RCC 7860 (cell line): ENCODE data around the gene ALK.

ENCODE experiments used
- DNase-seq: peaks from one replicate; pipeline ENCODE4 v3.0.0-alpha.2; 2015; ENCODE audit warnings: low spot score
- FAIRE-seq: peaks from 2 replicates; lab custom pipeline; 2012; peaks lifted over from hg19 to GRCh38; lab: Jason Lieb, UNC

The ALK gene

DNA sequence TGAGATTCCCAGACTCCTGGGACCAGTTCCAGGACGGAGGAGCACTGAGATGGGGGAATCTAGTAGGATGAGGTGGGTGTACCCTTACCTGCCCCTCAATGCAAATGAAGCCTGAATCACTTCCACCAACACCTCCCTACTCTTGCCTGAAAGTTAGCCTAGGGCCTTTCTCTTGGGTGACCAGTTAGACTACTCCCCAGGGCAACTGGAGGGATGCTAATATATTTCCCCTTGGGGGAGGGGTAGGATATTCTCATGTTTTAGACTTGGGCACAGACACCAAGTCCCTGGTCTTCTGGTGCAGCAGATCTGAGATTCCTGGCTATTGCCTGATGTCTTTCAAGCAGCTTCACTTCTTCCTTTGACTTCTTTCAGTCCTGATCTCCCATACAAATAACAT is 334.5 kb downstream of the ALK start:
- DNase-seq = no peak
- FAIRE-seq = no peak

DNA sequence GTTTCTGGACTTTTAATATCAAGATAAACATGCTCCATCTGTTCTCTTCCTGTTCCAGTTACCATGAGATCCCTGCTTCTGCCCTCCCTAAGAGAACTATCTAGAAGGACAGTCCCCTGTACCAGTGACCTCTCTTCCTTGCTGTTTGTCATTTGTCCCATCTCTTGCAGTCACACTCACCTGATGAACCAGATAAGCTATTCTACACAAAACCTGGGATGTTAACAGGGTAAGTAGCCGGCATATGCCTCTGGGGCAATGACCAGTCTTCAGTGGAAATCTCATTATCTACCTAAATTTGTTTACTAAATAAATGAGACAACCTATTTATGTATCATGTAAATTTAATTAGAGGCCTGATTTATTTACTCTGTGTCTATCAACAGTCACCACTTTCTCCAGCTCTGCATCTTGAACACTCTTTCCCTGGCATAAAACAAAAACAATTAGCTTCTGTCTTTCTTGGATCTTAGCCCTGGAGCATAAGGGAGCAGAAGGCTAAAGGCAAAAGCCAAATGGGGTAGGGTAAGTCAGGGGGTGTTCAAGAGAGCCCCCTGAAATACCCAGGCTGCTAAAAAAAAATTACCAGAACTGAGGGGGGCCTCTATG is 337.7 kb downstream of the ALK start:
- FAIRE-seq = no peak

DNA sequence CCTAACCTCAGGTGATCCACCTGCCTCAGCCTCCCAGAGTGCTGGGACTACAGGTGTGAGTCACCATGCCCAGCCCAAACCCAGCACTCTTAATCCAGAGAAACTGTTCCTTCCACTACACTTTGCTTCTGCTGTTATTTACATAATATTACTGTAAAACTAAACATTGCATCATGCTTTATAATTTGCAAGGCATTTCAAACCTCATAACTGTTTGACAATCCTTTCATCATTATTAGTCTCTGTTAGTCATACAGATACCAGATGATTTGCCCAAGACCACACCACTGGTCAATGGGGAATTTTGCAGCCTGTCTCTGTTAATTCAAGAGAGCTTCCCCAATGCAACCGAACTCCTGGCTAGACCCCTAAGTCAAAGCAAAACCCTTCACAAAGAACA is 338.3 kb downstream of the ALK start:
- FAIRE-seq (no peak), DNase-seq (no peak)

More for the DNA sequence above, 337.7 kb downstream of the ALK start:
- no peak for DNase-seq

DNA sequence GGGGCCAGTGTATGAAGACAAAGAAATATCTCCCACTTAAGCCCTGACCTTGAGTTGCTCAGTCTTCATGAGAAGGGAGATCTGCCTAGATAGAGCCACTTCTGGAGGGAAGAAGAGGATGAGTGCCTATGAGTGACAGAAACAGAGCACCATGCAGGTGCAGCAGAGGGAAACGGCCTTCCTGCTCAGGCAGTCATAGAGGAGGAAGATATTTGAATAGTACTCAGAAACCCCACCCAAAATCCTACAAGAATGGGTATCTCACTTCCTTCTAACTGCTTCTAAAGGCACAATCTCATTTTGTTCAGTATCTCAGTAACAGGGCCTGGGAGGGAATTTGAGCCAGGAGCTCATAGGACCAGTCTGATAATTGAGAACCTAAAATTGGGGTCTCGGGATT is 339.3 kb downstream of the ALK start:
- no peak for DNase-seq
- no peak for FAIRE-seq

DNA sequence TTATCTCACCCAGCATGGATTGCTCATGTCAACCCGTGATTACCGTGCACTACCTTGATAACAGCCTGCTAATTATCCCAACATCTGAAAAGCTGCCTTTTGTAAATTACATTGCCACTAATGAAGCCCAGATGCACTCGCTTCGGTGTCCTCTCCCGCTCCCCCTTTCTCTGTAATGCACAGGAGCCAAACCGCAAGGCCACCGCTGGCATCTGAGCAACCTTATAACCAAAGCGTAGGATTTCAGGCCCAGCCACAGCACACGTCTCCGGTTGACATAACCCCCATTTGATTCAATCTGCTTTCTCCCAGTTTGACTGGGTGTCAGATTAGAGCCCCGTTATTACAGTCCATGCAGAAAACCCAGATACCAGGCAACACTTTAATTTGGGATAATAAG is 341.2 kb downstream of the ALK start:
- DNase-seq = no peak
- FAIRE-seq = no peak

DNA sequence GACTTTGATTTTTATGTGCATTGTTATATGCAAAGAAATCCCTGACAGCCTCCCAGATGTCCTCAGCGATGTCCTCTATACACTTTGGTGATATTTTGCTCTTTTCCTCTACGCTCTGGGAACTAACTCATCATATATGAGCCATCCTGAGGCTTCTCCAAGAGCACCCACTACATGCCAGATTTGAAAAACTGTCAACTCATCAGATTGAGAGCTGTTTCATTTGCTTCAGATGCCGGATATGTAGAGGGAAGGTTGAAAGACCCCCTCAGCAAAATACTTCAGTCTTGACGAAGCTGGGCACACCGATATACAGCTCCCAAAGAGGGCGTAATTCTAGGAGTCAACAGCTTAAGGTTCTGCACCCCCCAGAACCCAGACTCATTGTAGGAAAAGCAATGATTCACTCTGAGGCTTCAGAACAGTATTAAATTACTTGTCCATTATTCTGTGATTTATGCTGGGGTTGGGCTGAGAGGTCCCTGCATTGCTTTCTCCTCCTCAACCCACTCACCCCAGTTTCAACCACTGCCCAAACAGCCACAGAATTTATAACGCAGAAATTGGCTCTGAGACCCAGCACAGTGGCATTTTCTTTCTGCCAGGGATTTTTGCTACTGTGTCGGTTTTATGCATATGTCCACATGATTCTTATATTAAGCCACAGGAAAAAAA is 341.8 kb downstream of the ALK start:
- FAIRE-seq (no peak), DNase-seq (no peak)

DNA sequence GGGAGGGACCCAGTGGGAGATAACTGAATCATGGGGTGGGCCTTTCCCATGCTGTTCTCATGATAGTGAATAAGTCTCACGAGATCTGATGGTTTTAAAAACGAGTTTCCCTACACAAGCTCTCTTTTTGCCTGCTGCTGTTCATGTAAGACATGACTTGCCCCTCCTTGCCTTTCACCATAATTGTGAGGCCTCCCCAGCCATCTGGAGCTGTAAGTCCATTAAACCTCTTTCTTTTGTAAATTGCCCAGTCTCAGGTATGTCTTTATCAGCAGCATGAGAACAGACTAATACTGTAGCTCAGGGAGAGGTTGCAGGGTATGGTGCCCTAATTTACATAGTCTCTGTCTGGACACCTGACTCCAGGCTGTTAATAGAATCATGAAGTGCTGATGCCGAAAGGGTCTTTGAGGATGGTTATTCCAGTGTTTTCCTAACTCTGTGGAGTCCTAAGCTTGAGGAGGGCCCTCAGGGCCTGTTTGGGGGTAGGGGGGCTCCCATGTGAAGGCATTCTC is 343.2 kb downstream of the ALK start:
- no peak for FAIRE-seq
- no peak for DNase-seq

DNA sequence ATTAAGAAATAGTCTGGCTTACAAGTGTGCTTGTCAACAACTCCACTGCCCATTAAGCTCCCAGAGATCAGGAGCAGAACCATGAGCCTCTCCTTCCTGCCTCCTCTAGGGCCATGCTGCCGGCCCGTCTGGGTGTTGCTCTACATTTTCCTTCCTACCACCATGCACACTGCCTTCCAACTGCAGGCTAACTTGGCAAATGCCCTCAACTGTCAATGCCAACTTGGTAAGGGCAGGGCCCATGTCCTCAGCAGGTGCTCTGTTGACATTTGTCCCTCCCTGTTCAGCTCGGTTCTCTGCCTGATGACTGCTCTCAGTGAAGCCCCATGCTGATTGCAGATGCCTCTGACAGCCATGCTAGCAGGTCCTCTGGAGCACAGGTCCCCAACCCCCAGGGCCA is 345.2 kb downstream of the ALK start:
- no peak for DNase-seq
- FAIRE-seq = no peak

DNA sequence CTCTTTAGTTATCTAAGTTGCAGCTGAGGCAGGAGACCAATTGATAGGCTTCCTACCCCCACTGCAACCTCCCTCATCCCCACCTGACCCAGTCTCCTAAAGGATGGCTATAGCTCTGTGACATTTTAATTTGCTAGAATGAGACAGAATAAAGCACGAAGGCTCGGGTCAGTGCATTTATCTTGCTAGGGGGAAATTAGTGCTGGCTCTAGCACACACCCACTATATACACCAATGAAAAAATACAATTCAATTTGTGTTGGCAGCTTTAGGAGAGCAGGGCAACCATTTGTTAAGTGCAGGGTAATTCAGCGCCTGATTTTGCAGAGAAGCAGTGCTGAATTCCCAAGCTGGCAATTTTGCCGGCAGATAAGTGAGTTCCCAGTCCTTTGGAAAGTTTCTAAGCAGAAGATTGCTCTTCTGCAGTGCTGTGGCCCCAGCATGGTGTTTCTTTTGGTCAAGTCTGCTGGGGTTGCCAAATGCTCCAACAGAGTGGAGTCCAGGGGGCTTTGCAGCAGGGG is 346.0 kb downstream of the ALK start:
- no peak for DNase-seq
- no peak for FAIRE-seq

DNA sequence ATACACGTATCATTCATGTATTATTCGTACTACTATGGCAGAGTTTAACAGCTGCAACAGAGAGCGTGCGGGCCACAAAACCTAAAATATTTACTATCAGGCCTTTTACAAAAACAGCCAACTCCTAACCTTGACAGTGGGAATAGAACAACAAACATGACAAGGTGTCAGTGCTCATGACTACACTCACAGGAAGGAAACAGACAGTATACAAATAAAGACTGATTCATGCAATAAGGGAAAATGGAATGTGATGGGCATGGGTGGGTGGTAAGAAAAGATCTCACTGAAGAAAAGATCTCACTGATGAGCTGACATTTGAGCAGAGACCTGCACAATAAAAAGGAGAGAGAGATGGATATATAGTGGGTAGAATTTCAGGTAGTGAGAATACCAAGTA is 347.8 kb downstream of the ALK start:
- DNase-seq = no peak
- no peak for FAIRE-seq

DNA sequence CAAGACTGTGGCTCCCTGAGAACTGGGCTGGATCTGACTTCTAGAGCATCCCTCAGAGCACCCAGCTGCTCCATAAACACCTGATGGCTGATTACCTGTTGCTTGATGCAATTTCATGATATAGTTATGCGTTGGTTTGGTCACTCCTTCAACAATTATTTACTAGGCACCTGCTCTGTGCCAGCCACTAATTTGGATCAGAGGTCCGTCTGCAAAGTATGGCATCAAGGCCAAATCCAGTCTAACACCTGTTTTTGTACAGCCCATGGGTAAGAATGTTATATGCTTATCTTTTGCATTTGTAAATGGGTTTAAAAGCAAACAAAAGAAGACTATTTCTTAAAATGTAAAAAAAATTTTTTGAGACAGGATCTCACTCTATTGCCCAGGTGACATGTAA is 348.2 kb downstream of the ALK start:
- FAIRE-seq (no peak), DNase-seq (no peak)

DNA sequence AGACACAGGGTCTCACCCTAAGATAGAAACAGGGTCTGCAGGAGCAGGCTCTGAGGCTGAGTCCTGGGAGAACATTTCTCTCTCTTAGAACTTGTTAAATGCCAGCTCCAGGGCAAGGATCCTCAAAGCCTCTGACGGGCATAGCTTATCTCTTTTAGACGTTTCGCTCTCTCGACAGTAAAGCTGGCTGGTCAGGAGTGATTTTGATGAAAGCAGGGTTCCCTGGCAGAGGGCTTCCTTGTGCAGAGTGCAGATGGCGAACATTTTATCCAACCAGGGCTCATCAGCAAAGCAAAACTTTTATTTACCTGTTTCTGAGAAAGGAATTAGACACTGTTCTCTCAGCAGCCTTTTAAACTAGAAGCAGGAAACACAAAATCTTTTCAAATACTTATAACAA is 350.8 kb downstream of the ALK start:
- DNase-seq = no peak
- no peak for FAIRE-seq

DNA sequence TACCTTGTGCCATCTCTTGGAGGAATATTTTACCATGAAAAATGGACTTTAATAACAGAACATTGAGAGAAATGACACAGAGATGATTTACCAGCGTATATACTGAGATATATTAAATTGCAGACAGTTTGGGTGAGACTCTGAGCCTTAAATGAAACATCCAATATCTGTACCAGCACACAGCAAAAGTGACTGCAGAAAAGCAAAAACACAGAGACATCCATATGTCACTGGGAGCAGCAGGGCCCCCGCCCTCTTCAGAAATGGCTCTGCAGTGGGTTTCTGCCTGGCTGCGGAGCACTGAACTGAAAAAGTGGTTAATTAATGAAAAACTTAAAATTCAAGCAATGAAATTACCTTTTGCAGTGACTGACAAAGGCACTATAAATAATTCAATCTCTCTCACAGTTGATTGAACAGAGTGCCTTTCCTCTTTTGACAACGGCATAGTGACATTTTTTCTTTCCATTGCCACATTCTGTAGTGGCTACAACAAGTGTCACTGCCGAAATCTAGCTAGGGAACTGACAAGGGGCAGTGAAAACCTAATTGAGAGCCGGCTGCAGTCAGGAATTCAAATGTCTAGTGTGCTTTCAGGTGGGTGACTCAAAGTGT is 353.4 kb downstream of the ALK start:
- DNase-seq (no peak), FAIRE-seq (no peak)

DNA sequence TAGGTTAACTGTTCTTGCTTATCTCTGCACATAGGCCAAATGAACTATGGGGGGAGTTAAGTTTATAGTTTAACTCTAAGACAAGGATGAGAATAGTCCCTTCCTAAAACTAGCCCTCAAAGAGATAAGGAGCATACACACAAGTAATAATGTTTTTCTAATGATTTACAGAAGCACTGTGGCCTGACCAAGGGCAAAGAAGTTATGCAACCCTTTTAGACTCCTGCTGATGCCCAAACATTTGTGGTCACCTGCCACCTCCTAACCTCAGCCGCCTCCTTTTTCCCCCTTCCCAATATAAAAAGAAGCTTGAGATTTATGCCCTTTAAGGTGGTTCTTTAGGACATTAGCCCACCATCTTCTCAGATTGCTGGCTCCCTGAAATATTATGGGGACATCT is 357.7 kb downstream of the ALK start:
- no peak for FAIRE-seq

DNA sequence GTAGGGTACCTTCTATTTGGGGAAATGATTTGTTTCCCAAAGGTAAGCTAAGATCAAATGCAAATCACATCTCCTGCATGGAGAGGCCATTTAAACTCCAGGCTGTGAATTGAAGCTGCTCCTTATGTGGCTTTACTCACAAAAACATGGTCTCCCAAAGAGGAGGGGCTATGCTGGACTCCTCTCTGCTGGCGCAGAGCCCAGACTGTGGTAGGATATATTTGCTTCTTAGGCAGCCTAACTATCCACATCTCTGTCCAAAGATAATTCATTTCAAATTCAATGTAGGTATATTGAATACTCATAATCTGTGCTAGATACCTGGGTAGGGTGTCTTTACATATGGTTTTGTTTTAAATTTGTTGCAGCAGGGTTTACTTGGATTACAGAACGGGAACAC is 358.5 kb downstream of the ALK start:
- FAIRE-seq = no peak
- no peak for DNase-seq

More for the DNA sequence above, 357.7 kb downstream of the ALK start:
- DNase-seq = no peak

DNA sequence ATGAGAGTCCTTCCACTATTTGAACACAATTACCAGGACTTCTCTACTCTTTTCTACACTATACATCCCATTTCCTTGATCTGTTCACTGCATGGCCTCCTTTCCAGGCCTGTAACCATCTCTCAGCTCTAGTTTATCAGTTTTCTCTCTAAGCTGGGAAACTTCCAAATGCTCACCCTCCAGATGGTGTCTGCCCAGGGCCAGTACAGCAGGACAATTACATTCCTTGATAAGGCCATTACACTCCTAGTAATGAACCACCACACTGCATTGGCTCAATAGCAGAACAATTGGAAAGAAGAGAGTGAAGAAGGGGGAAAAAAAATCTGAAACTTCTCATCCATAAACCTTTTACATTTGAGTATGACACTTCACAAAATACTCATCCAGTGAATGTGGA is 359.1 kb downstream of the ALK start:
- no peak for FAIRE-seq
- no peak for DNase-seq

DNA sequence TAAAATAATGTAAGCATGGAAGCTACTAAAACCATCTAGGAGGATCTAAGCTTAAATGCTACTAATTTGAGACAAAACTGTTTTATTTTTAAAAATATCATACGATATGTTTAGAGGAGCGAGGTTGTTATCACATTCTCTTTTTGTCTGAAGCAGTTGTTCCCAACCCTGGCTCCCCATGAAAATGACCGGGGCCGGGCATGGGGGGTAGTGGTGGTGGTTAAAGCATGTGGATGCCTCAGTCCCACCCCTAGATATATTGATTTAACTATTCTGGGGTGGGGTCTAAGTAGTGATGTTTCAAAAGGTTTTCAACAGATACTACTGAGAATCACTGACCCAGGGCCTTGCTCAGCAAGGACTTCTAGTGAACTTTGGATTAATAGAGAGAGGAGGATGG is 359.8 kb downstream of the ALK start:
- FAIRE-seq (no peak), DNase-seq (no peak)

DNA sequence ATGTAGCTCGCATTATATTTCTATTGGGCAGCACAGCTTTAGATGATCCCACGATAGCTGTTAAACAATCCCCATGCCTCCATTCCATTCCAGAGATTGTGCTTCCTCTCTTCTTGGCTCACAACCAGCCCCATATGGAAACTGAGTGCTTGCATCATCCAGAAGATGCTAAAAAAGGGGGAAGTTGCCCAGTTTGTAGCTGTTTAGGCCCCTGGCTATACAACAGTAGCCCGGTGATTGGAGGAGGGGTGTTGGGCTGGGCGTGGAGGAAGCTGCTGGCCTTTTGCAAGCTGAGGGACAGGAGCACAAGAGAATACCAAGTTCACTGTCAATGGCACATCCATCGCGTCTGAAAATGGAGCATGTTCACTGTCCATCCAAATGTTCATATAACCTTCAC is 360.2 kb downstream of the ALK start:
- FAIRE-seq (no peak), DNase-seq (no peak)

DNA sequence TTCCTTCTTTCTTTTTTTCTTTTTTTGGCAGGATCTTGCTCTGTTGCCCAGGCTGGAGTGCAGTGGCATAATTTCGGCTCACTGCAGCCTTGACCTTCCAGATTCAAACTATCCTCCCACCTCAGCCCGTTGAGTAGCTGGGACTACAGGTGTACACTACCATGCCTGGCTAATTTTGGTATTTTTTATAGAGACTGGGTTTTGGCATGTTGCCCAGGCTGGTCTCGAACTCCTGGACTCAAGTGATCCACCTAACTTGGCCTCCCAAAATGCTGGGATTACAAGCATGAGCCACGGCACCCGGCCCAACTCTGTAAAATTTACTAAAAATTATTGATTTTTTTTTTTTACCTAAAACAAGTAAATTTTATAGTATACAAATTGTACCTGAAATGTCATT is 360.8 kb downstream of the ALK start:
- FAIRE-seq = no peak

DNA sequence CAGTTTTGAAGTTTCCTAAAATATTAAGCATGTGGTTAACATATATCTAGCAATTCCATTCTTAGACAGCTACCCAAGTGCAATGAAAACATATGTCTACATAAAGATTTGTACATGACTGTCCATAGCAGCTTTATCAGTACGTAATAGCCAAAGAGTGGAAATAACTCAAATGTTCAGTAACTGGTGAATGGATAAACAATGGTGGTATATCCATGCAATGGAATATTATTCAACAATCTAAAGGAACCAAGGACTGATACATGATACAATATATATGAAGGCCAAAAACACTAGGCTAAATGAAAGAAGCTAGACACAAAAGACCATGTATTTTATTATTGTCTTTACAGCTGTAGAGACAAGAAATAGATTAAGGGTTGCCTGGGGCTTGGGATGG is 361.4 kb downstream of the ALK start:
- no peak for FAIRE-seq
- no peak for DNase-seq

More for the DNA sequence above, 360.8 kb downstream of the ALK start:
- no peak for DNase-seq

DNA sequence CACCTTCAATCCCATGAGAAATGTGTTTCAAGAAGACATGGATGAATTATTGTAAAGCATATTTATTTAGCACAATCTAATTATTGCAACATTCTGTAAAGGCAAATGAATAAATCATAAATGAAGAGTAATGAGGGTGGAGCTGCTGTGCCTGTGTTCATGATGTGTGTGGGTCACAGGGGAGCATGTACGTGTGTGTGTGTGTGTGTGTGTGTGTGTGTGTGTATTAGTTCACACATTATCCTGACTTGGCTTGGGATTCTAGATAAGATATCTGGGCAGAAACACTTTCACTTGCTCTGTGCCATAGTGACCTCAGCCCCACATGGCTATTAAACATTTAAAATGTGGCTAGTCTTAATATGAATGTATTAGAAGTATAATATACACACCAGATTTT is 361.8 kb downstream of the ALK start:
- no peak for DNase-seq

DNA sequence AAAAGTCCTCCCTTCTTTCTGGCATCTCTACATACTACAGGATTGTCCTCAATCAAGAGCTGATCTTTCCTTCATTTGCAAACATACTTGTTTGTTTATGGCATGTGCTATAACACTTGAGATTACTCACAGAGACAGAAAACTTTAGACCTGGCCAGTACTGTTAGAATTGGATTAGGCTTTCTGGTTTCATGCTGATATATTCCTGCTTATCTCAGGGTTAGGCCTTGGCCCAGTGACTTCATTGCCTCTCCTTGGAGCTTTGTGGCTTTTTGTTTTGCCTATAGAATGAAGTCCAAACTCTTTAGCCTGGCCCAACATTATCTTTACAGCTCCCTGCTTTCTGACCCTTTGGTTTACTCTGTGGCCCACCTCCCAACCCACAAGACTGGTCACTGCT is 363.3 kb downstream of the ALK start:
- no peak for DNase-seq
- no peak for FAIRE-seq

More for the DNA sequence above, 361.8 kb downstream of the ALK start:
- no peak for FAIRE-seq
